Measurements from ENCODE around the gene INAFM2.

INAFM2 gene

GRCh38 chr15:40322531-40323238 lies 807 bp upstream of the INAFM2 start:
- peak overlapping the region; percentile 71 for H3K4me3 Mint-ChIP-seq
- H3K27me3 Mint-ChIP-seq = no peaks in the 10 kb centered on the region
- peaks cover 26% of the 10 kb centered on the region for H3K4me1 Mint-ChIP-seq (ENCODE audit: low read depth)
- H3K27ac Mint-ChIP-seq = no peak overlapping the region
- H3K36me3 Mint-ChIP-seq (ENCODE audit: low read depth) = peaks cover 11% of the 10 kb centered on the region
- DNase-seq = no peak
- H3K9me3 Mint-ChIP-seq = no peaks in the 10 kb centered on the region

GRCh38 chr15:40323953-40324937 lies 753 bp downstream of the INAFM2 start:
- Mint-ChIP-seq H3K27me3 (no peaks in the 10 kb centered on the region), H3K9me3 (no peaks in the 10 kb centered on the region), H3K4me3 (peak overlapping the region; percentile 77), H3K4me1 (ENCODE audit: low read depth) (peaks cover 28% of the 10 kb centered on the region), H3K36me3 (ENCODE audit: low read depth) (peaks cover 11% of the 10 kb centered on the region), H3K27ac (peak overlapping the region; percentile 40)
- peak; percentile 61 for DNase-seq

GRCh38 chr15:40325188-40325587 lies 1.7 kb downstream of the INAFM2 start:
- no peak overlapping the region for H3K27ac Mint-ChIP-seq
- no peaks in the 10 kb centered on the region for H3K27me3 Mint-ChIP-seq
- peaks cover 11% of the 10 kb centered on the region for H3K36me3 Mint-ChIP-seq (ENCODE audit: low read depth)
- peak overlapping the region; percentile 77 for H3K4me3 Mint-ChIP-seq
- no peaks in the 10 kb centered on the region for H3K9me3 Mint-ChIP-seq
- H3K4me1 Mint-ChIP-seq (ENCODE audit: low read depth) = peaks cover 28% of the 10 kb centered on the region
- DNase-seq = no peak

GRCh38 chr15:40325700-40326099 lies 2.2 kb downstream of the INAFM2 start:
- Mint-ChIP-seq H3K4me3 (no peak overlapping the region), H3K9me3 (no peaks in the 10 kb centered on the region), H3K36me3 (ENCODE audit: low read depth) (peaks cover 11% of the 10 kb centered on the region), H3K27me3 (no peaks in the 10 kb centered on the region), H3K27ac (no peak overlapping the region), H3K4me1 (ENCODE audit: low read depth) (peaks cover 28% of the 10 kb centered on the region)
- DNase-seq = no peak

- no peaks in the 10 kb centered on the region for H3K9me3 Mint-ChIP-seq
- no peaks in the 10 kb centered on the region for H3K27me3 Mint-ChIP-seq
- peaks cover 11% of the 10 kb centered on the region for H3K36me3 Mint-ChIP-seq (ENCODE audit: low read depth)
- H3K27ac Mint-ChIP-seq = no peak overlapping the region
- no peak overlapping the region for H3K4me3 Mint-ChIP-seq
- peaks cover 21% of the 10 kb centered on the region for H3K4me1 Mint-ChIP-seq (ENCODE audit: low read depth)
- DNase-seq = no peak
Measured at GRCh38 chr15:40327457-40327856, 4.0 kb downstream of the INAFM2 start.

- H3K4me3 Mint-ChIP-seq = no peak overlapping the region
- no peak overlapping the region for H3K27ac Mint-ChIP-seq
- DNase-seq = no peak
- peaks cover 16% of the 10 kb centered on the region for H3K4me1 Mint-ChIP-seq (ENCODE audit: low read depth)
- no peaks in the 10 kb centered on the region for H3K27me3 Mint-ChIP-seq
- H3K9me3 Mint-ChIP-seq = no peaks in the 10 kb centered on the region
- H3K36me3 Mint-ChIP-seq (ENCODE audit: low read depth) = peaks cover 11% of the 10 kb centered on the region
Measured at GRCh38 chr15:40328176-40328575, 4.7 kb downstream of the INAFM2 start.

- H3K4me3 Mint-ChIP-seq = no peak overlapping the region
- H3K27ac Mint-ChIP-seq = no peak overlapping the region
- H3K4me1 Mint-ChIP-seq (ENCODE audit: low read depth) = peaks cover 18% of the 10 kb centered on the region
- no peaks in the 10 kb centered on the region for H3K9me3 Mint-ChIP-seq
- H3K36me3 Mint-ChIP-seq (ENCODE audit: low read depth) = peaks cover 11% of the 10 kb centered on the region
- no peak for DNase-seq
- H3K27me3 Mint-ChIP-seq = no peaks in the 10 kb centered on the region
Measured at GRCh38 chr15:40328751-40329150, 5.3 kb downstream of the INAFM2 start.

GRCh38 chr15:40329804-40330203 lies 6.3 kb downstream of the INAFM2 start:
- H3K27ac Mint-ChIP-seq = no peak overlapping the region
- DNase-seq = no peak
- H3K9me3 Mint-ChIP-seq = no peaks in the 10 kb centered on the region
- H3K4me3 Mint-ChIP-seq = no peak overlapping the region
- H3K4me1 Mint-ChIP-seq (ENCODE audit: low read depth) = peaks cover 25% of the 10 kb centered on the region
- no peaks in the 10 kb centered on the region for H3K27me3 Mint-ChIP-seq
- H3K36me3 Mint-ChIP-seq (ENCODE audit: low read depth) = peaks cover 11% of the 10 kb centered on the region

- no peak overlapping the region for H3K4me3 Mint-ChIP-seq
- no peak for DNase-seq
- no peaks in the 10 kb centered on the region for H3K9me3 Mint-ChIP-seq
- H3K36me3 Mint-ChIP-seq (ENCODE audit: low read depth) = peaks cover 8% of the 10 kb centered on the region
- no peak overlapping the region for H3K27ac Mint-ChIP-seq
- H3K4me1 Mint-ChIP-seq (ENCODE audit: low read depth) = peaks cover 21% of the 10 kb centered on the region
- no peaks in the 10 kb centered on the region for H3K27me3 Mint-ChIP-seq
Measured at GRCh38 chr15:40330368-40330836, 6.9 kb downstream of the INAFM2 start.

- Mint-ChIP-seq H3K4me3 (no peak overlapping the region), H3K27ac (no peak overlapping the region), H3K36me3 (ENCODE audit: low read depth) (peaks cover 6% of the 10 kb centered on the region), H3K4me1 (ENCODE audit: low read depth) (peaks cover 19% of the 10 kb centered on the region), H3K9me3 (no peaks in the 10 kb centered on the region), H3K27me3 (no peaks in the 10 kb centered on the region)
- DNase-seq = no peak
Measured at GRCh38 chr15:40331026-40331425, 7.5 kb downstream of the INAFM2 start.

- no peaks in the 10 kb centered on the region for H3K27me3 Mint-ChIP-seq
- peaks cover 17% of the 10 kb centered on the region for H3K4me1 Mint-ChIP-seq (ENCODE audit: low read depth)
- H3K4me3 Mint-ChIP-seq = no peak overlapping the region
- DNase-seq = no peak
- H3K27ac Mint-ChIP-seq = no peak overlapping the region
- H3K36me3 Mint-ChIP-seq (ENCODE audit: low read depth) = peaks cover 1% of the 10 kb centered on the region
- H3K9me3 Mint-ChIP-seq = no peaks in the 10 kb centered on the region
Measured at GRCh38 chr15:40331637-40332036, 8.1 kb downstream of the INAFM2 start.

- DNase-seq = no peak
- Mint-ChIP-seq H3K27ac (no peak overlapping the region), H3K9me3 (no peaks in the 10 kb centered on the region), H3K4me3 (no peak overlapping the region), H3K36me3 (ENCODE audit: low read depth) (no peaks in the 10 kb centered on the region), H3K4me1 (ENCODE audit: low read depth) (peaks cover 16% of the 10 kb centered on the region), H3K27me3 (no peaks in the 10 kb centered on the region)
Measured at GRCh38 chr15:40332113-40332781, 8.8 kb downstream of the INAFM2 start.

GRCh38 chr15:40333922-40334492 lies 10.5 kb downstream of the INAFM2 start:
- peak overlapping the region; percentile 83 for H3K27ac Mint-ChIP-seq
- DNase-seq = peak; percentile 45
- no peak overlapping the region for H3K4me3 Mint-ChIP-seq
- H3K27me3 Mint-ChIP-seq = no peaks in the 10 kb centered on the region
- no peaks in the 10 kb centered on the region for H3K9me3 Mint-ChIP-seq
- H3K4me1 Mint-ChIP-seq (ENCODE audit: low read depth) = peaks cover 20% of the 10 kb centered on the region
- H3K36me3 Mint-ChIP-seq (ENCODE audit: low read depth) = no peaks in the 10 kb centered on the region

- no peaks in the 10 kb centered on the region for H3K9me3 Mint-ChIP-seq
- H3K4me1 Mint-ChIP-seq (ENCODE audit: low read depth) = peaks cover 20% of the 10 kb centered on the region
- H3K27ac Mint-ChIP-seq = no peak overlapping the region
- no peak for DNase-seq
- H3K36me3 Mint-ChIP-seq (ENCODE audit: low read depth) = no peaks in the 10 kb centered on the region
- H3K27me3 Mint-ChIP-seq = no peaks in the 10 kb centered on the region
- H3K4me3 Mint-ChIP-seq = no peak overlapping the region
Measured at GRCh38 chr15:40334541-40334940, 11.0 kb downstream of the INAFM2 start.
